Liver (tissue), 9 donors: ENCODE results near the gene ZDHHC21. TPM values are rescaled to one million over a fixed set of nuclear protein-coding genes. Genes with fewer than 3 reads are reported as not detected.

Experiments used
- DNase-seq: peaks from one replicate; pipeline ENCODE4 v3.0.0-alpha.2; 2017; ENCODE audit warnings: low spot score
- H3K27ac ChIP-seq, 2 donors: one replicate each; pipeline ENCODE4 v1.7.0; 2013; ENCODE audit warnings: inconsistent platforms in 2 of 2, low read length in 2 of 2, control low read depth in 1 of 2, low read depth in 1 of 2, mild to moderate bottlenecking in 1 of 2
- H3K27me3 ChIP-seq, 4 donors: one replicate each; pipeline versions ENCODE4 v1.6.1 to v1.7.0; 2013; ENCODE audit warnings: low read length in 3 of 4, inconsistent platforms in 1 of 4, mild to moderate bottlenecking in 1 of 4, moderate library complexity in 1 of 4; ENCODE audit not compliant: control insufficient read depth in 4 of 4, insufficient read depth in 4 of 4
- H3K36me3 ChIP-seq, 4 donors: one replicate each; pipeline versions ENCODE4 v1.6.1 to v1.7.0; 2013; ENCODE audit warnings: low read length in 3 of 4, mild to moderate bottlenecking in 3 of 4, low read depth in 1 of 4, moderate library complexity in 1 of 4; ENCODE audit not compliant: control insufficient read depth in 4 of 4, insufficient read depth in 3 of 4
- H3K4me1 ChIP-seq, 4 donors: one replicate each; pipeline versions ENCODE4 v1.6.1 to v1.7.0; 2013; ENCODE audit warnings: low read length in 3 of 4, mild to moderate bottlenecking in 3 of 4, moderate library complexity in 1 of 4; ENCODE audit not compliant: control insufficient read depth in 4 of 4, insufficient read depth in 4 of 4
- H3K4me3 ChIP-seq, 3 donors: one replicate each; pipeline versions ENCODE4 v1.6.1 to v1.7.0; 2013; ENCODE audit warnings: low read length in 3 of 3, control low read depth in 1 of 3, low read depth in 1 of 3, mild to moderate bottlenecking in 1 of 3
- H3K9ac ChIP-seq, 2 donors: one replicate each; pipeline ENCODE4 v1.7.0; 2013; ENCODE audit warnings: low read length in 2 of 2, mild to moderate bottlenecking in 2 of 2, moderate library complexity in 2 of 2, control low read depth in 1 of 2, low read depth in 1 of 2
- H3K9me3 ChIP-seq, 4 donors: one replicate each; pipeline versions ENCODE4 v1.6.1 to v1.7.0; 2013; ENCODE audit warnings: low read length in 3 of 4; ENCODE audit not compliant: control insufficient read depth in 4 of 4
- EGR1 ChIP-seq, 2 donors: IDR thresholded peaks; 2 replicates each; pipeline ENCODE4 v1.6.1; 2016 to 2018; ENCODE audit warnings: antibody characterized with exemption in 2 of 2, low read depth in 2 of 2
- FOXA1 ChIP-seq: IDR thresholded peaks from 2 replicates; pipeline ENCODE4 v1.6.1; 2016; ENCODE audit warnings: antibody characterized with exemption
- GABPA ChIP-seq, 2 donors: IDR thresholded peaks in 1 of 2; conservative IDR thresholded peaks in 1 of 2; 2 replicates each; pipeline ENCODE4 v1.6.1; 2016; ENCODE audit warnings: antibody characterized with exemption in 2 of 2, mild to moderate bottlenecking in 1 of 2, moderate library complexity in 1 of 2
- HNF4A ChIP-seq, 2 donors: conservative IDR thresholded peaks; 2 replicates each; pipeline ENCODE4 v1.6.1; 2016; ENCODE audit warnings: antibody characterized with exemption in 2 of 2, mild to moderate bottlenecking in 2 of 2
- HNF4G ChIP-seq: IDR thresholded peaks from 2 replicates; pipeline ENCODE4 v1.6.1; 2016; ENCODE audit warnings: antibody characterized with exemption
- JUND ChIP-seq, 2 donors: IDR thresholded peaks; 2 replicates each; pipeline ENCODE4 v1.6.1; 2016; ENCODE audit warnings: antibody characterized with exemption in 2 of 2
- NR2F2 ChIP-seq: IDR thresholded peaks from 2 replicates; pipeline ENCODE4 v1.6.1; 2016; ENCODE audit warnings: antibody characterized with exemption
- RAD21 ChIP-seq, 2 donors: IDR thresholded peaks; 2 replicates each; pipeline ENCODE4 v1.6.1; 2016; ENCODE audit warnings: antibody characterized with exemption in 2 of 2, mild to moderate bottlenecking in 2 of 2
- RXRA ChIP-seq, 2 donors: IDR thresholded peaks; 2 replicates each; pipeline ENCODE4 v1.6.1; 2017 to 2018; ENCODE audit warnings: antibody characterized with exemption in 2 of 2, mild to moderate bottlenecking in 1 of 2
- SP1 ChIP-seq: IDR thresholded peaks from 2 replicates; pipeline ENCODE4 v1.6.1; 2018; ENCODE audit warnings: antibody characterized with exemption, mild to moderate bottlenecking
- TAF1 ChIP-seq: conservative IDR thresholded peaks from 2 replicates; pipeline ENCODE4 v1.6.1; 2016; ENCODE audit warnings: antibody characterized with exemption, mild to moderate bottlenecking
- YY1 ChIP-seq: IDR thresholded peaks from 2 replicates; pipeline ENCODE4 v1.6.1; 2016; ENCODE audit warnings: antibody characterized with exemption, mild to moderate bottlenecking
- WGBS: extraction: QIAGEN DNeasy Blood & Tissue Kit; methylation state at CpG from one replicate; pipeline ENCODE4 v1.1.7; 2013; 5-methylcytosine and 5-hydroxymethylcytosine counted together
- polyA plus RNA-seq, 2 donors: library from polyadenylated mRNA; stranded (reverse) in 1 of 2; unstranded in 1 of 2; fragments of 200-250 nt in 1 of 2; fragments of >200 nt in 1 of 2; fragmentation: Nextera tagmentation in 1 of 2; extraction: Ambion mirVana in 1 of 2; gene quantifications; one replicate each; pipeline versions ENCODE4 v1.2.1 to v1.2.3, GENCODE V29; 2013 to 2015
- total RNA-seq, 2 donors: library from RNA; depleted of rRNA; stranded (reverse); fragments of >200 nt; gene quantifications; one replicate each; pipeline ENCODE4 v1.2.3, GENCODE V29; 2014
- TF ChIP-seq, protein P1 (sequence below): IDR thresholded peaks from 2 replicates; pipeline ENCODE4 v1.6.1; 2016; ENCODE audit warnings: antibody characterized with exemption
- TF ChIP-seq, protein P2 (sequence below): IDR thresholded peaks from 2 replicates; pipeline ENCODE4 v1.6.1; 2016; ENCODE audit warnings: antibody characterized with exemption, mild to moderate bottlenecking
- TF ChIP-seq, protein P3 (sequence below): IDR thresholded peaks from 2 replicates; pipeline ENCODE4 v1.6.1; 2016; ENCODE audit warnings: antibody characterized with exemption
- TF ChIP-seq, protein P4 (sequence below): IDR thresholded peaks from 2 replicates; pipeline ENCODE4 v1.6.1; 2016; ENCODE audit warnings: antibody characterized with exemption
- donor health status: healthy.
- donor health status: healthy.
- donor health status: healthy.
- donor health status: healthy.
- donor health status: healthy.

ZDHHC21 gene
- total and polyA plus RNA-seq, 4 donors, result 1.3 to 6.0 (median 2.7) TPM

DNA sequence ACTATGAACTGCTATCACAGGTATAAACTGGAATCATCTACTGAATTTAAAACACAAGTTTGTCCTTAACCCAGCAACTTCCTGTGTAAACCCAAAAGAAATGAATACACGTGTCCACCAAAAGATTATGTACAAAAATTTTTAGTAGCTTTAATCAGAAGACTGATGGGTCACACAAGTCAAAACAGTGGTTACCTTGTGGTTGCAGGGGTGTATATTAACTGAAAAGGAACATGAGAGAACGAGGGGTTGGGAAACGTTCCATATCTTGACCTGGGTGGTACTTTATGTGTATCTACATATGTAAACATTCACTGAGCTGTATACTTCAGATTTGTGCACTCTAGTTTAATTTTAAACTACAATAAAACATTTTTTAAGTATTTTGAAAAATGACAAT, 18.6 kb downstream of the ZDHHC21 start:
- Histone ChIP-seq H3K27ac (no peak overlapping the region), H3K4me1 (no peaks in the 10 kb centered on the region), H3K9ac (no peak overlapping the region), H3K36me3 (peaks cover 0 to 3% (median 0%) of the 10 kb centered on the region in 4 donors), H3K27me3 (no peaks in the 10 kb centered on the region), H3K4me3 (no peak overlapping the region), H3K9me3 (no peaks in the 10 kb centered on the region)
- no peak for DNase-seq
- 69% methylated on average over 3 of the region's 3 CpGs for WGBS
- TF ChIP-seq, protein P1, sequence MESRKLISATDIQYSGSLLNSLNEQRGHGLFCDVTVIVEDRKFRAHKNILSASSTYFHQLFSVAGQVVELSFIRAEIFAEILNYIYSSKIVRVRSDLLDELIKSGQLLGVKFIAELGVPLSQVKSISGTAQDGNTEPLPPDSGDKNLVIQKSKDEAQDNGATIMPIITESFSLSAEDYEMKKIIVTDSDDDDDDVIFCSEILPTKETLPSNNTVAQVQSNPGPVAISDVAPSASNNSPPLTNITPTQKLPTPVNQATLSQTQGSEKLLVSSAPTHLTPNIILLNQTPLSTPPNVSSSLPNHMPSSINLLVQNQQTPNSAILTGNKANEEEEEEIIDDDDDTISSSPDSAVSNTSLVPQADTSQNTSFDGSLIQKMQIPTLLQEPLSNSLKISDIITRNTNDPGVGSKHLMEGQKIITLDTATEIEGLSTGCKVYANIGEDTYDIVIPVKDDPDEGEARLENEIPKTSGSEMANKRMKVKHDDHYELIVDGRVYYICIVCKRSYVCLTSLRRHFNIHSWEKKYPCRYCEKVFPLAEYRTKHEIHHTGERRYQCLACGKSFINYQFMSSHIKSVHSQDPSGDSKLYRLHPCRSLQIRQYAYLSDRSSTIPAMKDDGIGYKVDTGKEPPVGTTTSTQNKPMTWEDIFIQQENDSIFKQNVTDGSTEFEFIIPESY, result no peak
- TF ChIP-seq EGR1 (IDR thresholded peaks at IDR 0.05; ENCODE audit: low read depth in 2 of 2) (no peak), YY1 (no peak), TAF1 (no peak), HNF4A (conservative IDR thresholded peaks at IDR 0.05) (no peak), HNF4G (no peak), RAD21 (IDR thresholded peaks at IDR 0.05) (no peak), FOXA1 (no peak), JUND (IDR thresholded peaks at IDR 0.05) (no peak), NR2F2 (no peak), RXRA (IDR thresholded peaks at IDR 0.05) (no peak), SP1 (no peak), GABPA (IDR thresholded peaks at IDR 0.05 in 1 of 2, conservative IDR thresholded peaks at IDR 0.05 in 1 of 2) (no peak)
- TF ChIP-seq, protein P2, sequence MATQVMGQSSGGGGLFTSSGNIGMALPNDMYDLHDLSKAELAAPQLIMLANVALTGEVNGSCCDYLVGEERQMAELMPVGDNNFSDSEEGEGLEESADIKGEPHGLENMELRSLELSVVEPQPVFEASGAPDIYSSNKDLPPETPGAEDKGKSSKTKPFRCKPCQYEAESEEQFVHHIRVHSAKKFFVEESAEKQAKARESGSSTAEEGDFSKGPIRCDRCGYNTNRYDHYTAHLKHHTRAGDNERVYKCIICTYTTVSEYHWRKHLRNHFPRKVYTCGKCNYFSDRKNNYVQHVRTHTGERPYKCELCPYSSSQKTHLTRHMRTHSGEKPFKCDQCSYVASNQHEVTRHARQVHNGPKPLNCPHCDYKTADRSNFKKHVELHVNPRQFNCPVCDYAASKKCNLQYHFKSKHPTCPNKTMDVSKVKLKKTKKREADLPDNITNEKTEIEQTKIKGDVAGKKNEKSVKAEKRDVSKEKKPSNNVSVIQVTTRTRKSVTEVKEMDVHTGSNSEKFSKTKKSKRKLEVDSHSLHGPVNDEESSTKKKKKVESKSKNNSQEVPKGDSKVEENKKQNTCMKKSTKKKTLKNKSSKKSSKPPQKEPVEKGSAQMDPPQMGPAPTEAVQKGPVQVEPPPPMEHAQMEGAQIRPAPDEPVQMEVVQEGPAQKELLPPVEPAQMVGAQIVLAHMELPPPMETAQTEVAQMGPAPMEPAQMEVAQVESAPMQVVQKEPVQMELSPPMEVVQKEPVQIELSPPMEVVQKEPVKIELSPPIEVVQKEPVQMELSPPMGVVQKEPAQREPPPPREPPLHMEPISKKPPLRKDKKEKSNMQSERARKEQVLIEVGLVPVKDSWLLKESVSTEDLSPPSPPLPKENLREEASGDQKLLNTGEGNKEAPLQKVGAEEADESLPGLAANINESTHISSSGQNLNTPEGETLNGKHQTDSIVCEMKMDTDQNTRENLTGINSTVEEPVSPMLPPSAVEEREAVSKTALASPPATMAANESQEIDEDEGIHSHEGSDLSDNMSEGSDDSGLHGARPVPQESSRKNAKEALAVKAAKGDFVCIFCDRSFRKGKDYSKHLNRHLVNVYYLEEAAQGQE, result no peak
- TF ChIP-seq, protein P3, sequence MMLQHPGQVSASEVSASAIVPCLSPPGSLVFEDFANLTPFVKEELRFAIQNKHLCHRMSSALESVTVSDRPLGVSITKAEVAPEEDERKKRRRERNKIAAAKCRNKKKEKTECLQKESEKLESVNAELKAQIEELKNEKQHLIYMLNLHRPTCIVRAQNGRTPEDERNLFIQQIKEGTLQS, result no peak
- TF ChIP-seq, protein P4, sequence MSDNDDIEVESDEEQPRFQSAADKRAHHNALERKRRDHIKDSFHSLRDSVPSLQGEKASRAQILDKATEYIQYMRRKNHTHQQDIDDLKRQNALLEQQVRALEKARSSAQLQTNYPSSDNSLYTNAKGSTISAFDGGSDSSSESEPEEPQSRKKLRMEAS, result no peak

DNA sequence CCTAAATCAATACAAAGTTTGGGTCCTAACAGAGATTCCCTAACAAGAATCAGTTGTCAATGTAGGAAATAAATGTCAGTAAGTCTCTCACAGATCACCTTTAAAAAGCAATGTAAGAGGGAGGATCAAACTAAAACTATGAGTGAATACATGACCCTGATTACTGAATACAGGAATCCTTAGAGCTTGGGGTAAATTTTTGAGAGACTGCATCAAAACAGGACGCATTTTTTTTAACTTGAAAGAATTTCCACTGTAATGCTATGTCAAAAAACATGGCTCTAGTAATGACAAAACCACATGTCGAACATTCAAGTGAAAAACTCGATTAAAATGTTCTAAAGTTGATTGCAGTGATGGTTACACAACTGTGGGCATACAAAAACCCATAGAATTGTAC, 21.9 kb downstream of the ZDHHC21 start:
- Histone ChIP-seq H3K9me3 (no peaks in the 10 kb centered on the region), H3K27ac (no peak overlapping the region), H3K9ac (no peak overlapping the region), H3K4me1 (no peaks in the 10 kb centered on the region), H3K27me3 (no peaks in the 10 kb centered on the region), H3K4me3 (no peak overlapping the region), H3K36me3 (peaks cover 0 to 3% (median 0%) of the 10 kb centered on the region in 4 donors)
- TF ChIP-seq TAF1, result no peak
- DNase-seq, result no peak
- WGBS, result 88% methylated on average over 3 of the region's 3 CpGs
